Daoy (cell line): ENCODE results near the gene SH3BP1. TPM values are rescaled to one million over a fixed set of nuclear protein-coding genes. Genes with fewer than 3 reads are reported as not detected.
"Not testable (repeated sequence)": the region's sequence is repeated elsewhere in the genome, so short reads cannot be mapped to it uniquely, and the experiment has no call there.

Experiments used
- DNase-seq: peaks from one replicate; pipeline ENCODE4 v3.0.0-alpha.2; 2015; ENCODE audit warnings: low read depth
- total RNA-seq: library from RNA; depleted of rRNA; stranded (reverse); fragments of >200 nt; shearing (Covaris generic); gene quantifications from 2 replicates; pipeline ENCODE4 v1.2.3, GENCODE V29; 2014

The SH3BP1 gene
- total RNA-seq, 1 experiment from 2014 or later: 5.7 TPM

- DNase-seq: peak; percentile 29
Observed at GRCh38 chr22:37633089-37633624, 6.3 kb upstream of the SH3BP1 start.

GRCh38 chr22:37633625-37634416, 5.6 kb upstream of the SH3BP1 start:
- peak; percentile 90 for DNase-seq

GRCh38 chr22:37634417-37634924, 5.0 kb upstream of the SH3BP1 start:
- DNase-seq: no peak

- DNase-seq: no peak
Observed at GRCh38 chr22:37635157-37635556, 4.3 kb upstream of the SH3BP1 start.

- DNase-seq: peak; percentile 84
Observed at GRCh38 chr22:37636186-37636948, 3.1 kb upstream of the SH3BP1 start.

- DNase-seq: no peak
Observed at GRCh38 chr22:37636949-37637273, 2.6 kb upstream of the SH3BP1 start.

- no peak for DNase-seq
Observed at GRCh38 chr22:37638391-37639069, 939 bp upstream of the SH3BP1 start.

- no peak for DNase-seq
Observed at GRCh38 chr22:37639771-37640590, 512 bp downstream of the SH3BP1 start.

- no peak for DNase-seq
Observed at GRCh38 chr22:37640591-37641560, 1.4 kb downstream of the SH3BP1 start.

GRCh38 chr22:37641561-37641949, 2.1 kb downstream of the SH3BP1 start:
- no peak for DNase-seq

- peak; percentile 74 for DNase-seq
Observed at GRCh38 chr22:37643225-37643847, 3.9 kb downstream of the SH3BP1 start.

GRCh38 chr22:37647317-37647716, 7.8 kb downstream of the SH3BP1 start:
- DNase-seq: no peak

- peak; percentile 60 for DNase-seq
Observed at GRCh38 chr22:37647928-37648327, 8.5 kb downstream of the SH3BP1 start.

GRCh38 chr22:37650463-37651136, 11.1 kb downstream of the SH3BP1 start:
- DNase-seq: no peak

GRCh38 chr22:37654563-37655251, 15.2 kb downstream of the SH3BP1 start:
- no peak for DNase-seq

- no peak for DNase-seq
Observed at GRCh38 chr22:37655252-37655563, 15.7 kb downstream of the SH3BP1 start.

- DNase-seq: not testable (repeated sequence)
Observed at GRCh38 chr22:37656583-37656982, 17.1 kb downstream of the SH3BP1 start.

GRCh38 chr22:37657590-37658132, 18.2 kb downstream of the SH3BP1 start:
- DNase-seq: no peak
